Endodermal cell (in vitro differentiated cells): ENCODE measurements around the gene SYNGAP1. TPM values are rescaled to one million over a fixed set of nuclear protein-coding genes. Genes with fewer than 3 reads are reported as not detected.

Experiments used
- DNase-seq: peaks from one replicate; pipeline ENCODE4 v3.0.0-alpha.2; 2017
- H3K27ac ChIP-seq: 2 replicates; pipeline ENCODE4 v1.5.1; 2013; ENCODE audit warnings: mild to moderate bottlenecking, low read depth, low read length, moderate library complexity
- H3K27me3 ChIP-seq: 2 replicates; pipeline ENCODE4 v1.6.1; 2013; ENCODE audit warnings: mild to moderate bottlenecking, low read length, moderate library complexity; ENCODE audit not compliant: insufficient read depth, control insufficient read depth, poor library complexity, severe bottlenecking
- H3K36me3 ChIP-seq: 2 replicates; pipeline ENCODE4 v1.7.0; 2013; ENCODE audit warnings: mild to moderate bottlenecking, low read length, moderate library complexity; ENCODE audit not compliant: control insufficient read depth, insufficient read depth
- H3K4me1 ChIP-seq: one replicate; pipeline ENCODE4 v1.7.0; 2013; ENCODE audit warnings: low read length; ENCODE audit not compliant: control insufficient read depth, insufficient read depth
- H3K4me3 ChIP-seq: 2 replicates; pipeline ENCODE4 v1.5.1; 2013; ENCODE audit warnings: mild to moderate bottlenecking, low read length, moderate library complexity
- H3K9ac ChIP-seq: 2 replicates; pipeline ENCODE4 v1.6.1; 2013; ENCODE audit warnings: mild to moderate bottlenecking, low read length, moderate library complexity; ENCODE audit not compliant: poor library complexity, severe bottlenecking; ENCODE audit errors: extremely low read depth
- H3K9me3 ChIP-seq: 2 replicates; pipeline ENCODE4 v1.6.1; 2013; ENCODE audit warnings: mild to moderate bottlenecking, low read length, moderate library complexity; ENCODE audit not compliant: control insufficient read depth
- H3K27ac Mint-ChIP-seq: 2 replicates; pipeline ENCODE4 v1.8.0; 2020; ENCODE audit warnings: mixed read lengths
- H3K27me3 Mint-ChIP-seq: 2 replicates; pipeline ENCODE4 v1.8.0; 2021; ENCODE audit warnings: mild to moderate bottlenecking, mixed read lengths; ENCODE audit not compliant: insufficient read depth
- H3K36me3 Mint-ChIP-seq: 2 replicates; pipeline ENCODE4 v1.8.0; 2020; ENCODE audit warnings: low read depth, mixed read lengths
- H3K4me1 Mint-ChIP-seq: 2 replicates; pipeline ENCODE4 v1.8.0; 2020; ENCODE audit warnings: mixed read lengths
- H3K4me3 Mint-ChIP-seq: 2 replicates; pipeline ENCODE4 v1.8.0; 2020; ENCODE audit warnings: mild to moderate bottlenecking, moderate library complexity, mixed read lengths
- H3K9me3 Mint-ChIP-seq: 2 replicates; pipeline ENCODE4 v1.8.0; 2020; ENCODE audit warnings: mild to moderate bottlenecking, mixed read lengths
- WGBS, 2 experiments: methylation state at CpG; one replicate each; pipeline versions ENCODE4 v1.1.5 to v1.1.7; 2013; ENCODE audit warnings: missing lambda C conversion rate in 2 of 2, mixed read lengths in 1 of 2; ENCODE audit not compliant: insufficient coverage in 1 of 2, insufficient read length in 1 of 2; 5-methylcytosine and 5-hydroxymethylcytosine counted together
- total RNA-seq, 2 donors: library from RNA; stranded (reverse); fragmentation: NEBNext Ultra II Directional in 1 of 2; extraction: Animal tissue kit (Norgen Biotek cat#: 25700) in 1 of 2; gene quantifications; 2 replicates in 1 of 2; 3 replicates in 1 of 2; pipeline ENCODE4 v1.2.1, GENCODE V29; 2021
- TF ChIP-seq, protein P1 (sequence below): fragments of 200-600 bp; sonication (generic); conservative IDR thresholded peaks from 2 replicates; pipeline ENCODE4 v1.5.0; 2021; ENCODE audit warnings: antibody characterized with exemption, mild to moderate bottlenecking

The SYNGAP1 gene
- total RNA-seq, 2 donors from 2014 or later: 90.2 to 94.2 TPM

DNA sequence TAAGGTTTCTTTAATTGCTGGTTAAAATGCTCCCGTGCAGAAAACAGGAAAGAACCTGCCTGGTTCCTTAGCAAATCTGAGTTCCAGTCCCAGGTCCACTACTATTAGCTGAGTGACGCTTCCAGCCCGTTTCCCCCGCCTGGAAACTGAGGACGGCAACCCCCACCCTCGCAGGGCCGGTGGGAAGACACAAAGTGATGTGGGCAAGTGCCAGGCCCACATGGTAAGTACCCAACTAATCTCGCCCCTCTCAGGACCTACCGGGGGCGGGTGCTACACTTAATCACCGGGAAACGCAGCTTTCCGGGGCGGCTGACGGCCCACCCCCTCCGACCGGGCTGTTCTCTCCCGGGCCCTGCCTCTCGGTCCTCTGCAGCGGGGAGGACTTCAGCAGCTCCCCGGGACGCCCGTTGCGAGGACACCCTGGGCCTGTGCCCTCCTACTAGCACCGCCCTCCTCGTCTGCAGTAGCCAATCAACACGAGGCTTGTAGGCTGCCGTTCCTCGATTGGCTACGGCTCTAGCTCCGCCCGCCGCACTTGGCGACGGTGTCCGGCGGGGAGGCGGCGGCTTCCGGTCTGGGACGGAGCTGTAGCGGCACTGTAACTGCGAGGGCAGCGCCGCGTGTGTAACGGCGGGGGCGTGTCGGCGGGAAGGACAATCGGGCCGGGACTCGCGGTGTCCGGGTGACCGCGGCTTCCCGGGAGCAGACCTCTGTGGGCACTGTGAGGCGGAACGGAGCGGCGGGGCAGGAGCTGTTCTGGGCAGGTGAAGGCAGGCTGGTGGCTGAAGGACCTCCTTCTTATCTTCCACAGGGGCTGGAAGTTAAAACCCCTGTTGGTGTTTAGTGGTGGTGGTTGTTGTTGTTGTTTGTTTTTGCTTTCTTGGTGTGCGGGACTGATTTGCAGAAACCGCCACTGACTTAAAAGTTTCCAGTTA is 34.4 kb downstream of the SYNGAP1 start, which contains the start of gene ZBTB9:
Gene ZBTB9 (plus strand): TSS at position 568 of the 938 bp plus-strand sequence. CDS start 525 bp downstream, outside the sequence.
- Mint-ChIP-seq H3K27me3 (peaks cover 4% of the 10 kb centered on the region), H3K4me1 (peaks cover 11% of the 10 kb centered on the region), H3K4me3 (peak within 1 kb of the TSS; percentile 92), H3K27ac (peak within 1 kb of the TSS; percentile 91), H3K9me3 (no peaks in the 10 kb centered on the region), H3K36me3 (peaks cover 27% of the 10 kb centered on the region)
- peak; percentile 99 for DNase-seq
- H3K9ac ChIP-seq: peak within 1 kb of the TSS; percentile 75
- H3K27me3 ChIP-seq: no peaks in the 10 kb centered on the region
- H3K9me3 ChIP-seq: no peaks in the 10 kb centered on the region
- peak within 1 kb of the TSS; percentile 97 for H3K4me3 ChIP-seq
- H3K4me1 ChIP-seq: no peaks in the 10 kb centered on the region
- peaks cover 29% of the 10 kb centered on the region for H3K36me3 ChIP-seq
- no peak within 1 kb of the TSS for H3K27ac ChIP-seq
- 0 to 1% methylated on average over 35 to 65 of the region's 65 CpGs for WGBS, 2 experiments
- TF ChIP-seq, protein P1, sequence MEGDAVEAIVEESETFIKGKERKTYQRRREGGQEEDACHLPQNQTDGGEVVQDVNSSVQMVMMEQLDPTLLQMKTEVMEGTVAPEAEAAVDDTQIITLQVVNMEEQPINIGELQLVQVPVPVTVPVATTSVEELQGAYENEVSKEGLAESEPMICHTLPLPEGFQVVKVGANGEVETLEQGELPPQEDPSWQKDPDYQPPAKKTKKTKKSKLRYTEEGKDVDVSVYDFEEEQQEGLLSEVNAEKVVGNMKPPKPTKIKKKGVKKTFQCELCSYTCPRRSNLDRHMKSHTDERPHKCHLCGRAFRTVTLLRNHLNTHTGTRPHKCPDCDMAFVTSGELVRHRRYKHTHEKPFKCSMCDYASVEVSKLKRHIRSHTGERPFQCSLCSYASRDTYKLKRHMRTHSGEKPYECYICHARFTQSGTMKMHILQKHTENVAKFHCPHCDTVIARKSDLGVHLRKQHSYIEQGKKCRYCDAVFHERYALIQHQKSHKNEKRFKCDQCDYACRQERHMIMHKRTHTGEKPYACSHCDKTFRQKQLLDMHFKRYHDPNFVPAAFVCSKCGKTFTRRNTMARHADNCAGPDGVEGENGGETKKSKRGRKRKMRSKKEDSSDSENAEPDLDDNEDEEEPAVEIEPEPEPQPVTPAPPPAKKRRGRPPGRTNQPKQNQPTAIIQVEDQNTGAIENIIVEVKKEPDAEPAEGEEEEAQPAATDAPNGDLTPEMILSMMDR: no peak

DNA sequence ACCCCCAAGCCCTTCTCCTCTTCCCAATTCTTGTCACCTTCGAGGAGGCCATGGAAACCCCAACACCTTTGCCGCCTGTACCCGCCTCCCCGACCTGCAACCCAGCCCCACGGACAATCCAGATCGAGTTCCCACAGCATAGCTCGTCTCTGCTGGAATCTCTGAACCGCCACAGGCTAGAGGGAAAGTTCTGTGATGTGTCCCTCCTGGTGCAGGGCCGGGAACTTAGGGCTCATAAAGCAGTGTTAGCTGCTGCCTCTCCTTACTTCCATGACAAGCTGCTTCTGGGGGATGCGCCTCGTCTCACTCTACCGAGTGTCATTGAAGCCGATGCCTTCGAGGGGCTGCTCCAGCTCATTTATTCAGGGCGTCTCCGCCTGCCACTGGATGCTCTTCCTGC is 35.2 kb downstream of the SYNGAP1 start:
- Histone ChIP-seq H3K4me3 (peak overlapping the region; percentile 97), H3K9me3 (no peaks in the 10 kb centered on the region), H3K9ac (peak overlapping the region; percentile 75), H3K36me3 (peaks cover 24% of the 10 kb centered on the region), H3K27ac (no peak overlapping the region), H3K27me3 (no peaks in the 10 kb centered on the region), H3K4me1 (no peaks in the 10 kb centered on the region)
- H3K4me3 Mint-ChIP-seq: peak overlapping the region; percentile 92
- H3K9me3 Mint-ChIP-seq: no peaks in the 10 kb centered on the region
- H3K4me1 Mint-ChIP-seq: peaks cover 11% of the 10 kb centered on the region
- 66 to 74% methylated on average over 14 to 16 of the region's 16 CpGs for WGBS, 2 experiments
- DNase-seq: no peak
- peak overlapping the region; percentile 91 for H3K27ac Mint-ChIP-seq
- peaks cover 10% of the 10 kb centered on the region for H3K27me3 Mint-ChIP-seq
- peaks cover 23% of the 10 kb centered on the region for H3K36me3 Mint-ChIP-seq
- TF ChIP-seq, protein P1: no peak

DNA sequence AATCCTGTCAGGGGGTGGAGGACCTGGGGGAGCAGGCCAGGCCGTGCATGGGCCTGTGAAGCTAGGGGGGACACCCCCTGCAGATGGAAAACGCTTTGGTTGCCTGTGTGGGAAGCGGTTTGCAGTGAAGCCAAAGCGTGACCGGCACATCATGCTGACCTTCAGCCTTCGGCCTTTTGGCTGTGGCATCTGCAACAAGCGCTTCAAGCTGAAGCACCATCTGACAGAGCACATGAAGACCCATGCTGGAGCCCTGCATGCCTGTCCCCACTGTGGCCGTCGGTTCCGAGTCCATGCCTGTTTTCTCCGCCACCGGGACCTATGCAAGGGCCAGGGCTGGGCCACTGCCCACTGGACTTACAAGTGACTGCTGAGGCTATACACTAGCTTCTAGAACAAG is 36.3 kb downstream of the SYNGAP1 start:
- TF ChIP-seq, protein P1: no peak

More for the DNA sequence above, 36.3 kb downstream of the SYNGAP1 start:
- peaks cover 23% of the 10 kb centered on the region for H3K36me3 Mint-ChIP-seq
- 96 to 98% methylated on average over 12 of the region's 12 CpGs for WGBS, 2 experiments
- Histone ChIP-seq H3K9ac (no peak overlapping the region), H3K36me3 (peaks cover 23% of the 10 kb centered on the region), H3K4me3 (no peak overlapping the region), H3K27me3 (no peaks in the 10 kb centered on the region), H3K9me3 (no peaks in the 10 kb centered on the region), H3K4me1 (no peaks in the 10 kb centered on the region), H3K27ac (no peak overlapping the region)
- H3K4me1 Mint-ChIP-seq: peaks cover 11% of the 10 kb centered on the region
- no peak overlapping the region for H3K27ac Mint-ChIP-seq
- H3K27me3 Mint-ChIP-seq: peaks cover 10% of the 10 kb centered on the region
- peak overlapping the region; percentile 92 for H3K4me3 Mint-ChIP-seq
- no peaks in the 10 kb centered on the region for H3K9me3 Mint-ChIP-seq
- DNase-seq: no peak
